Epithelial cell of esophagus (primary cell): ENCODE measurements around the gene LGALS4.
A peak's percentile ranks its signal among the peaks of the same experiment; 100 is the strongest.

Experiments
- DNase-seq: peaks from one replicate; pipeline ENCODE4 v3.0.0; 2010; ENCODE audit warnings: low read depth
- H3K4me3 ChIP-seq: 2 replicates; pipeline ENCODE4 v1.5.1; 2011; ENCODE audit warnings: mild to moderate bottlenecking, low read length, control low read depth
- TF ChIP-seq, protein P1 (sequence below): IDR thresholded peaks from 2 replicates; pipeline ENCODE4 v1.5.1; 2011; ENCODE audit warnings: low read depth, mild to moderate bottlenecking, low read length, control low read depth, inconsistent platforms; ENCODE audit not compliant: insufficient read depth; ENCODE audit errors: missing control alignments

LGALS4 gene

GRCh38 chr19:38841180-38841766, 28.5 kb upstream of the LGALS4 start:
- TF ChIP-seq, protein P1, sequence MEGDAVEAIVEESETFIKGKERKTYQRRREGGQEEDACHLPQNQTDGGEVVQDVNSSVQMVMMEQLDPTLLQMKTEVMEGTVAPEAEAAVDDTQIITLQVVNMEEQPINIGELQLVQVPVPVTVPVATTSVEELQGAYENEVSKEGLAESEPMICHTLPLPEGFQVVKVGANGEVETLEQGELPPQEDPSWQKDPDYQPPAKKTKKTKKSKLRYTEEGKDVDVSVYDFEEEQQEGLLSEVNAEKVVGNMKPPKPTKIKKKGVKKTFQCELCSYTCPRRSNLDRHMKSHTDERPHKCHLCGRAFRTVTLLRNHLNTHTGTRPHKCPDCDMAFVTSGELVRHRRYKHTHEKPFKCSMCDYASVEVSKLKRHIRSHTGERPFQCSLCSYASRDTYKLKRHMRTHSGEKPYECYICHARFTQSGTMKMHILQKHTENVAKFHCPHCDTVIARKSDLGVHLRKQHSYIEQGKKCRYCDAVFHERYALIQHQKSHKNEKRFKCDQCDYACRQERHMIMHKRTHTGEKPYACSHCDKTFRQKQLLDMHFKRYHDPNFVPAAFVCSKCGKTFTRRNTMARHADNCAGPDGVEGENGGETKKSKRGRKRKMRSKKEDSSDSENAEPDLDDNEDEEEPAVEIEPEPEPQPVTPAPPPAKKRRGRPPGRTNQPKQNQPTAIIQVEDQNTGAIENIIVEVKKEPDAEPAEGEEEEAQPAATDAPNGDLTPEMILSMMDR = no peak
- no peak overlapping the region for H3K4me3 ChIP-seq
- DNase-seq = no peak

- DNase-seq = no peak
- no peak overlapping the region for H3K4me3 ChIP-seq
- TF ChIP-seq, protein P1 = no peak
These were observed 27.8 kb upstream of the LGALS4 start for GRCh38 chr19:38840583-38840968.

DNA sequence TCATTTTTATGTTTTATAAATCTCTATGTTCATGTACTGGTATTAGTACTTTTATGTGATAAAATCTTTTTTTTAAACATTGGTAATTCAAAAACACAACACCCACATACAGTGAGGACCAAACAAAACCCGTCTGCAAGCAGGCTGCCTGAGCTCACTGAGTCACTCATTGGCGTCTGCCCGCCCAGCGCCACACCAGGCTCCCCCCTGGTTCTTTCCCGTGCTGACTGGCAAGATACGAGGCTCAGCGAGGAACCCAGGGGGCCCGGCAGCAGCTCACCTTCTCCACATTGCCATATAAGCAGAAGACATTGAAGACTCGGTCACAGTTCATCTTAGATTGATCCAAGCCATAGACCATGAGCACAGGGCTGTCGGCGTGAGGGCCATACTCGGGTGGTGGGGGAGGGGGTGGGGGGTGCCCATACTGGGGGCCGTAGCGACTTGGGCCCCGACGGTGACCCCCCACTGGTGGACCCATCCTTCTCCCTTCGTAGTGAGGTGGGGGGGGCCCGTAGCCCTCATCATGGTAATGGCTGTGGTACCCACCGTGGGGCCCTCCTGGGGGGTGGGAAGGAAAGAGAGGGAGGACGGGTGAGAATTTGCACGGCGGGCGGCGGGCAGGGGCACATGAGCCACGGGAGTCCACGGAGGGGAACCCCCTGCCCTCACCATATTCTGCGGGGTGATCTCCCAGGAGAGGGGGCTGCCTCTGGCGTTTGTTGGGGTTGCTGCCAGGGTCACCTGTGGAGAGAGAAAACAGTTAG, 27.3 kb upstream of the LGALS4 start:
- TF ChIP-seq, protein P1 = no peak
- peak; percentile 64 for DNase-seq
- H3K4me3 ChIP-seq = no peak overlapping the region

- peak; percentile 18 for DNase-seq
- TF ChIP-seq, protein P1 = no peak
- H3K4me3 ChIP-seq = no peak overlapping the region
These were observed 26.4 kb upstream of the LGALS4 start for GRCh38 chr19:38838986-38839761.

DNA sequence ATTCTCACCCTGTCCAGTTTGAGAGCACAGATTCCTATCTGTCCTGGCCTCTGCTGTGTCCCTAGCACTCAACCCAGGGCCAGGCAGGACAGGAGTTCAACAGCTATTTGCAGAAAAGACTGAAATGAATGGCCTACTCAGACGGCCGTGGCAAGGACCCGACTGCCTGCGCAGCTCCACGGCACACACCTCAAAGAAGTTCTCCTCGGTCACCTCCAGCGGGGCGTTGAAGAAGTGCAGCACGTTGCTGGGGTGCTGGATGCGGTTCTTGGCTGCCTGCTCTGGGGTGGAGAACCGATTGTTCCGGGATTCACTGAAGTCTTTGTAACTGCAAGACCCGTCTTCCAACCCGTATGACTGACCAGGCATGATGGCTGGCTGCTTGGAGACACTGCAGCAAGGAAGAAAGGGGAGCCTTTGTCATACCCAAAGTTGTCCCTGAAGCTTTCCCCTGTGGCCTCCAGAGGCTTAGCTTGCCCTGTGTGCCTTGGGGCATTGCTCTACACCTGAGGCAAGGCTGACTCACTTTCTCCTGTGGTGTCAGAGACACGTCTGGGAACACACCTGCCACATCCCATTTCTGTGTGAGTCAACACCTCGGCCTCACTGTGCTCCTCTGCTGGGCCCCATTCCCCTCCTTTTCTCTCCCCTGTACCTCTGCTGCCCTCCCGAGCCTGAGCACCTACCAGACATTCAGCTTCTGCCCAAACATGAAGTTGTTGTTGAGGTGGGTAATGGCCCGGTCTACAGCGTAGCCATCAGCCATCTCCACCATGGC, 25.7 kb upstream of the LGALS4 start:
- DNase-seq = peak; percentile 98
- TF ChIP-seq, protein P1 = peak; percentile 74
- no peak overlapping the region for H3K4me3 ChIP-seq

DNA sequence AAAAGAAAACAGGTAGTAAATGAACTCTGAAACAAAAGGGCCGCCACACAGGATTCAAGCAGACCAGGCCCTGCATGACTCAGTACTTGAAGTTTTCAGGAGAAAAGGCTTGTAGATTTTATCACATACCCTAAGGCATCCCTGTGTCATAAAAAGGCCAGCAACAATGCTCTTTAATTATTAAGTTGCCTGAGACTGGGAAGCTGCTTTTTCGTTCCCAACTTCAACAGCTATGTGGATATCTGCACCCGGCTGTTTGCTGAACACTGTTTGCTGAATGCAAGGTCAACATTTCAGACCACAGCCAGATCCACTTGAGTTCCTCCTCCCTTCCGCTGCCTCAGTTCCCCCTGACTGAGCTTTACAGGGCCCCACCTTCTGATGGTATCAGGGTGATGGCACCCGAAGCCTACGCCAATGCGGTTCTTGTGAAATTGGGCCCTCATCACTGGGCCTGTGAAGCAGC, 24.9 kb upstream of the LGALS4 start:
- DNase-seq = peak; percentile 87
- H3K4me3 ChIP-seq = no peak overlapping the region
- TF ChIP-seq, protein P1 = no peak
